GM23338 (cell line): ENCODE results near the gene MAPK12.

Experiments
- CTCF ChIP-seq, 2 experiments: fragments of 200-600 bp in 1 of 2; sonication (generic) in 1 of 2; conservative IDR thresholded peaks; 2 replicates each; pipeline versions ENCODE4 v1.5.1 to v1.6.1; 2016 to 2017; ENCODE audit warnings: antibody characterized with exemption in 2 of 2, low read depth in 2 of 2, mild to moderate bottlenecking in 2 of 2, moderate library complexity in 1 of 2
- EZH2 ChIP-seq: fragments of 200-600 bp; sonication (generic); IDR thresholded peaks from one replicate; pipeline ENCODE4 v1.8.0; 2017; ENCODE audit warnings: antibody characterized with exemption, mild to moderate bottlenecking, low read depth; ENCODE audit not compliant: unreplicated experiment
- EZH2phosphoT487 ChIP-seq: fragments of 200-600 bp; sonication (generic); IDR thresholded peaks from one replicate; pipeline ENCODE4 v1.8.1; 2018; ENCODE audit warnings: antibody characterized with exemption; ENCODE audit not compliant: unreplicated experiment
- POLR2AphosphoS5 ChIP-seq: IDR thresholded peaks from 2 replicates; pipeline ENCODE4 v1.6.1; 2016; ENCODE audit warnings: antibody characterized with exemption, low read depth
- STAT1 ChIP-seq: IDR thresholded peaks from one replicate; pipeline ENCODE4 v1.6.1; 2016; ENCODE audit warnings: antibody characterized with exemption; ENCODE audit not compliant: unreplicated experiment
- ZNF331 ChIP-seq: fragments of 250-450 bp; sonication (Bioruptor Pico); IDR thresholded peaks from 2 replicates; pipeline ENCODE4 v1.5.0; 2020; ENCODE audit warnings: low read depth, mild to moderate bottlenecking, moderate library complexity
- TF ChIP-seq, protein P1 (sequence below): IDR thresholded peaks from 2 replicates; pipeline ENCODE4 v1.6.1; 2016; ENCODE audit warnings: antibody characterized with exemption

DNA sequence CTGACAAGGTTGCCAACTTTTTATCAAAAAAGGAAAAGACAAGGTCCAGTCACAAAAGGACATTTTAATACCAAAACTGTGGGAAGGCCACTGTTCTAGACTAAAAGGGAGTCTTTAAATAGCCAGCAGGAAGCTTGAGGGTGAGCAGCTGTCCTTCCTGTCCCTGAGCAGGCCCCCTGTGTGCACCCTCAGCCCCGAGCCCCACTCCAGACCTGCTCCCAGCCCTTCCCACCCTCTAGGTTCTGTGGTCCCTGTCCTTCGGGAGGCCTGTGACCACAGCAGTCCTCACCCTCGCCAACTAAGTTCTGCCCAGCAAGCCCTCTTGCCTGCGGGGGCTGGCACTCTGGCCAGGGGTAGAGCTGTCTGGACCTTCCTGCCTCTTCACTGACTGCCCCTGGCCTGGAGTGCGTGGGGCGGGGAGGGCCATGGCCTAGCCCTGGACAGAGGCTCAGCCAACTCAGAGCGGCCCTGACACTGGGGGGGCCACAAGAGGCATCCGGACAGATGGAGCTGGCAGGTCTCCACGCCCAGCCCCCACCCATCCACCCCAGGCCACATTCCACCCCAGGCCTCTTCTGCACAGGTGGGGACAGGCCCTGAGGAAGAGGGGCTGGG lies 47.6 kb upstream of the MAPK12 start:
- TF ChIP-seq EZH2, result no peak
- no peak for TF ChIP-seq CTCF (conservative IDR thresholded peaks at IDR 0.05; ENCODE audit: low read depth in 2 of 2)
- TF ChIP-seq STAT1, result no peak
- TF ChIP-seq, protein P1, sequence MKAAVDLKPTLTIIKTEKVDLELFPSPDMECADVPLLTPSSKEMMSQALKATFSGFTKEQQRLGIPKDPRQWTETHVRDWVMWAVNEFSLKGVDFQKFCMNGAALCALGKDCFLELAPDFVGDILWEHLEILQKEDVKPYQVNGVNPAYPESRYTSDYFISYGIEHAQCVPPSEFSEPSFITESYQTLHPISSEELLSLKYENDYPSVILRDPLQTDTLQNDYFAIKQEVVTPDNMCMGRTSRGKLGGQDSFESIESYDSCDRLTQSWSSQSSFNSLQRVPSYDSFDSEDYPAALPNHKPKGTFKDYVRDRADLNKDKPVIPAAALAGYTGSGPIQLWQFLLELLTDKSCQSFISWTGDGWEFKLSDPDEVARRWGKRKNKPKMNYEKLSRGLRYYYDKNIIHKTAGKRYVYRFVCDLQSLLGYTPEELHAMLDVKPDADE, result no peak
- no peak for TF ChIP-seq EZH2phosphoT487
- no peak for TF ChIP-seq ZNF331 (CRISPR knock-in tag)
- TF ChIP-seq POLR2AphosphoS5, result no peak
